Stimulated activated CD8-positive, alpha-beta memory T cell treated with anti-CD3 and anti-CD28 coated beads, Interleukin-12 subunit alpha, Interleukin-12 subunit beta, amount 100 ng/mL, for 24 hours (primary cell): ENCODE data around the gene ERCC1.
A peak's percentile ranks its signal among the peaks of the same experiment; 100 is the strongest.

ENCODE experiments used
- DNase-seq: peaks from one replicate; pipeline ENCODE4 v3.0.0-alpha.2; 2020; ENCODE audit errors: extremely low read depth

The ERCC1 gene

GRCh38 chr19:45423589-45424190, at the start of gene ERCC1:
Gene ERCC1, minus strand, starts transcription at chr19:45423917. Its CDS starts 543 bp downstream, at chr19:45423374.
- no peak for DNase-seq

- DNase-seq = no peak
Observed at GRCh38 chr19:45473367-45473681, 49.6 kb upstream of the ERCC1 start.

- DNase-seq = no peak
Observed at GRCh38 chr19:45472563-45473366, 49.0 kb upstream of the ERCC1 start.

- no peak for DNase-seq
Observed at GRCh38 chr19:45471931-45472562, 48.3 kb upstream of the ERCC1 start.

- no peak for DNase-seq
Observed at GRCh38 chr19:45471111-45471930, 47.6 kb upstream of the ERCC1 start.

- no peak for DNase-seq
Observed at GRCh38 chr19:45470762-45471081, 47.0 kb upstream of the ERCC1 start.

GRCh38 chr19:45469945-45470761, 46.4 kb upstream of the ERCC1 start:
- no peak for DNase-seq

- DNase-seq = peak; percentile 77
Observed at GRCh38 chr19:45469132-45469944, 45.6 kb upstream of the ERCC1 start.

GRCh38 chr19:45468803-45469131, 45.0 kb upstream of the ERCC1 start:
- DNase-seq = no peak

- no peak for DNase-seq
Observed at GRCh38 chr19:45468159-45468651, 44.5 kb upstream of the ERCC1 start.

- peak; percentile 80 for DNase-seq
Observed at GRCh38 chr19:45467456-45468158, 43.9 kb upstream of the ERCC1 start, which contains the start of gene FOSB. Gene FOSB, plus strand, starts transcription at chr19:45467996. Its CDS starts 591 bp downstream, at chr19:45468587.

GRCh38 chr19:45467115-45467455, 43.4 kb upstream of the ERCC1 start:
- no peak for DNase-seq

- DNase-seq = no peak
Observed at GRCh38 chr19:45464852-45465441, 41.2 kb upstream of the ERCC1 start.

- no peak for DNase-seq
Observed at GRCh38 chr19:45464274-45464673, 40.6 kb upstream of the ERCC1 start.

- DNase-seq = no peak
Observed at GRCh38 chr19:45463241-45463640, 39.5 kb upstream of the ERCC1 start.

GRCh38 chr19:45462174-45462573, 38.5 kb upstream of the ERCC1 start:
- no peak for DNase-seq

- no peak for DNase-seq
Observed at GRCh38 chr19:45460807-45461347, 37.2 kb upstream of the ERCC1 start.

- DNase-seq = no peak
Observed at GRCh38 chr19:45457776-45458175, 34.1 kb upstream of the ERCC1 start.

- no peak for DNase-seq
Observed at GRCh38 chr19:45456500-45456815, 32.7 kb upstream of the ERCC1 start.
